ENCODE results near the gene PPM1J. TPM values are rescaled to one million over a fixed set of nuclear protein-coding genes. Genes with fewer than 3 reads are reported as not detected.
"Not testable (repeated sequence)": the region's sequence is repeated elsewhere in the genome, so short reads cannot be mapped to it uniquely, and the experiment has no call there.

Gene PPM1J
- total RNA-seq, 1 donor from 2014 or later, result 0.85 TPM

- peaks cover 3% of the 10 kb centered on the region for H3K27me3 Mint-ChIP-seq (ENCODE audit: low read depth)
- DNase-seq (ENCODE audit: low spot score), result no peak
- H3K27ac Mint-ChIP-seq (ENCODE audit: unreplicated experiment), result no peak overlapping the region
- H3K9me3 Mint-ChIP-seq (ENCODE audit: low read depth), result no peaks in the 10 kb centered on the region
- no peak for TF ChIP-seq CTCF (IDR thresholded peaks at IDR 0.05)
- no peak overlapping the region for H3K4me3 Mint-ChIP-seq (ENCODE audit: unreplicated experiment)
- no peaks in the 10 kb centered on the region for H3K36me3 Mint-ChIP-seq (ENCODE audit: low read depth)
- H3K4me1 Mint-ChIP-seq (ENCODE audit: low read depth), result peaks cover 14% of the 10 kb centered on the region
Measured at GRCh38 chr1:112723511-112723839, 8.3 kb upstream of the PPM1J start.

- peaks cover 3% of the 10 kb centered on the region for H3K27me3 Mint-ChIP-seq (ENCODE audit: low read depth)
- H3K36me3 Mint-ChIP-seq (ENCODE audit: low read depth), result no peaks in the 10 kb centered on the region
- DNase-seq (ENCODE audit: low spot score), result no peak
- H3K4me1 Mint-ChIP-seq (ENCODE audit: low read depth), result peaks cover 14% of the 10 kb centered on the region
- H3K9me3 Mint-ChIP-seq (ENCODE audit: low read depth), result no peaks in the 10 kb centered on the region
- H3K27ac Mint-ChIP-seq (ENCODE audit: unreplicated experiment), result no peak overlapping the region
- H3K4me3 Mint-ChIP-seq (ENCODE audit: unreplicated experiment), result peak overlapping the region; percentile 38
- peak; percentile 16 for TF ChIP-seq CTCF (IDR thresholded peaks at IDR 0.05)
Measured at GRCh38 chr1:112722601-112723510, 7.7 kb upstream of the PPM1J start.

- no peaks in the 10 kb centered on the region for H3K9me3 Mint-ChIP-seq (ENCODE audit: low read depth)
- H3K36me3 Mint-ChIP-seq (ENCODE audit: low read depth), result no peaks in the 10 kb centered on the region
- no peak overlapping the region for H3K4me3 Mint-ChIP-seq (ENCODE audit: unreplicated experiment)
- H3K4me1 Mint-ChIP-seq (ENCODE audit: low read depth), result peaks cover 14% of the 10 kb centered on the region
- no peak for TF ChIP-seq CTCF (IDR thresholded peaks at IDR 0.05)
- H3K27ac Mint-ChIP-seq (ENCODE audit: unreplicated experiment), result no peak overlapping the region
- DNase-seq (ENCODE audit: low spot score), result no peak
- peaks cover 3% of the 10 kb centered on the region for H3K27me3 Mint-ChIP-seq (ENCODE audit: low read depth)
Measured at GRCh38 chr1:112721966-112722524, 6.9 kb upstream of the PPM1J start.

GRCh38 chr1:112721294-112721693 is 6.2 kb upstream of the PPM1J start:
- H3K4me1 Mint-ChIP-seq (ENCODE audit: low read depth), result peaks cover 16% of the 10 kb centered on the region
- not testable (repeated sequence) for H3K27me3 Mint-ChIP-seq (ENCODE audit: low read depth); H3K4me3 Mint-ChIP-seq (ENCODE audit: unreplicated experiment); H3K9me3 Mint-ChIP-seq (ENCODE audit: low read depth); H3K36me3 Mint-ChIP-seq (ENCODE audit: low read depth); DNase-seq (ENCODE audit: low spot score); H3K27ac Mint-ChIP-seq (ENCODE audit: unreplicated experiment)

GRCh38 chr1:112720800-112721199 is 5.7 kb upstream of the PPM1J start:
- Mint-ChIP-seq H3K36me3 (ENCODE audit: low read depth) (no peaks in the 10 kb centered on the region), H3K27me3 (ENCODE audit: low read depth) (peaks cover 3% of the 10 kb centered on the region), H3K4me3 (ENCODE audit: unreplicated experiment) (no peak overlapping the region), H3K4me1 (ENCODE audit: low read depth) (peaks cover 21% of the 10 kb centered on the region), H3K27ac (ENCODE audit: unreplicated experiment) (no peak overlapping the region), H3K9me3 (ENCODE audit: low read depth) (no peaks in the 10 kb centered on the region)
- TF ChIP-seq CTCF (IDR thresholded peaks at IDR 0.05), result no peak
- no peak for DNase-seq (ENCODE audit: low spot score)
